SU-DHL-6 (cell line): ENCODE measurements around the gene FAM78B.

ENCODE experiments used
- CTCF ChIP-seq: fragments of 200-600 bp; sonication (generic); IDR thresholded peaks from one replicate; pipeline ENCODE4 v1.5.1; 2017; ENCODE audit warnings: antibody characterized with exemption, mild to moderate bottlenecking, low read length, moderate library complexity; ENCODE audit not compliant: insufficient read depth, poor library complexity, severe bottlenecking
- EZH2phosphoT487 ChIP-seq: fragments of 200-600 bp; sonication (generic), shearing (Covaris generic); conservative IDR thresholded peaks from 2 replicates; pipeline ENCODE4 v1.6.1; 2018; ENCODE audit warnings: mild to moderate bottlenecking, antibody characterized with exemption, low read length, moderate library complexity, mixed read lengths

GRCh38 chr1:166166698-166167571, at the start of gene FAM78B:
- TF ChIP-seq CTCF, result no peak
- TF ChIP-seq EZH2phosphoT487, result no peak
